HG02852 (cell line): Measurements from ENCODE around the gene ZNF785.
"Not testable (repeated sequence)": the region's sequence is repeated elsewhere in the genome, so short reads cannot be mapped to it uniquely, and the experiment has no call there.

ENCODE experiments used
- ATAC-seq: cut with Tn5 transposase; IDR thresholded peaks from one replicate; pipeline ENCODE4 v1.9.1; 2021; ENCODE audit warnings: mild to moderate bottlenecking, moderate library complexity; ENCODE audit not compliant: unreplicated experiment

The ZNF785 gene

GRCh38 chr16:30540916-30541464 lies 44.5 kb downstream of the ZNF785 start:
- ATAC-seq = not testable (repeated sequence)

- not testable (repeated sequence) for ATAC-seq
Observed at GRCh38 chr16:30539986-30540526, 45.4 kb downstream of the ZNF785 start.

- ATAC-seq = no peak
Observed at GRCh38 chr16:30539000-30539964, 46.2 kb downstream of the ZNF785 start.

- ATAC-seq = not testable (repeated sequence)
Observed at GRCh38 chr16:30536391-30537024, 49.0 kb downstream of the ZNF785 start.

- no peak for ATAC-seq
Observed at GRCh38 chr16:30535777-30536190, 49.7 kb downstream of the ZNF785 start.

- ATAC-seq = peak; percentile 23
Observed at GRCh38 chr16:30535106-30535776, 50.3 kb downstream of the ZNF785 start.

GRCh38 chr16:30534368-30535105 lies 51.0 kb downstream of the ZNF785 start, which contains the start of gene ZNF747:
TSS of gene ZNF747 (minus strand) at chr16:30534858. CDS start at chr16:30534679, 179 bp downstream.
- peak; percentile 62 for ATAC-seq

- ATAC-seq = no peak
Observed at GRCh38 chr16:30533748-30534367, 51.6 kb downstream of the ZNF785 start.

DNA sequence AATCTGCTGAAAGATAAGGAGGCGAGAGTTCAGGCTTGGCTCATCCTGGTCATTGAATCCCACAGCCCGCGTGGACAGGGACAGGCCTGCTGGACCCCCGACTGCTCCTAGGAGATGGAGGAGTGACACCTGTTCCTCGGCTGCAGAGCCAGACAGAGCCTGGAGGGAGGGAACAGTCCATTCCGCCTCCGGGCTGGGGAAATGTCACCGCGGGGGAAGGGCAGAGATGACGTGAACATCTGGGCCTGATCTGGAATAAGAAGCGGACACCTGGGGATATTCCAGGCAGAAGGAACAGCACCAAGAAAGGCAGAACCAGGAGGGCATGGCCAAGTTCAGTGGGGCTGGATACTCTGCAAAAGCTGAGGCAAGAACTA lies 52.4 kb downstream of the ZNF785 start:
- ATAC-seq = no peak

DNA sequence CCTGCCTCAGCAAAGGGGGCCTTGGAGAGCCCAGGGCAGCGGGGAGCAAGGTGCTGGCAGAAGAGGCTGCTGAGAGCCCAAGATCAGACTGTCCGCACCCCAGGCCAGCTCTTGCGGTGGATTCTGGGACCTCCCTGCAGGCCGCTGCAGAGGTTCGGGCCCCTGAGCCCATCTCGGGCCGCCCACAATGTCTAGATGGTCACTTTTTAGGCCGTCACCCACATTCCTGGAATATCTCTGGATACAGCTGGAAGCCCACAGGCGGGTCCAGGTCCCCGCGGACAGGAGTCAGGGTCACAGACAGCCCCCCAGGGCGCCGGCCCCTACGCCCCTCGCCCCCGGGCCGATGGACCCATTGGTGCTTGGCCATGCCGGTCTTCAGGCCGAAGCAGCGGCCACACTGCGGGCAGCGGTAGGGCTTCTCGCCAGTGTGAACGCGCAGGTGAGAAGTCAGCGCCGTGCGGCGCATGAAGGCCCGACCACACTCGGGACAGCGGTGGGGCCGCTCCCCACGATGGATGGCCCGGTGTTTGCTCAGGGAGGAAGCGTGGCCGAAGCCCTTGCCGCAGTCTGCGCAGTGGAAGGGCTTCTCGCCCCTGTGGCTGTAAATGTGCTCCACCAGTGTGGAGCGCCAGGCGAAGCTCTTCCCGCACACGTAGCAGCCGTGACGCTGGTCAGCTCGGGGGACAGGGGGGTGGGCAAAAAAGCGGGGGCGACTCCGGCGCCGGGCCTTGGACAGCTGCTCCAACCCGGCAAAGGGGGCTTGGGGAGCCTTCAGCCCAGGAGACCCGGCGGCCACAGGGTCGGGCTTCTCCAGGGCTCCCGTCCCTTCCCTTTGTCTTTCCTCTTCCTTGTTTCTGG lies 53.0 kb downstream of the ZNF785 start:
- ATAC-seq = no peak
